IMR-90 (cell line): ENCODE measurements around the gene RUNX1. TPM values are rescaled to one million over a fixed set of nuclear protein-coding genes. Genes with fewer than 3 reads are reported as not detected.

Source experiments
- ATAC-seq: fragments of 200-7000 bp; cut with Tn5 transposase; 2 replicates; pipeline ENCODE4 v1.9.1; 2020; ENCODE audit warnings: low read depth, mild to moderate bottlenecking, moderate library complexity
- BruUV-seq: library from RNA; stranded (reverse); fragments of 400-500 nt; replicated peaks from 2 replicates; lab custom pipeline; 2021; lab: Mats Ljungman, UMichigan
- CTCF ChIA-PET: fragments of 300-600 bp; formaldehyde crosslinking; extraction: SDS; loops from one replicate; lab custom pipeline; 2021; ENCODE audit warnings: antibody characterized with exemption; lab: Yijun Ruan, JAX
- POLR2A ChIA-PET: fragments of 300-600 bp; sonication (Branson Sonifier 250); formaldehyde crosslinking; loops from one replicate; lab custom pipeline; 2022; ENCODE audit warnings: antibody characterized with exemption; ENCODE audit not compliant: unreplicated experiment; lab: Charles Lee
- DNase-seq: peaks from one replicate; pipeline ENCODE4 v3.0.0; 2013
- H2AFZ ChIP-seq: replicated peaks from 2 replicates; pipeline ENCODE3; 2013; ENCODE audit warnings: low read length, mild to moderate bottlenecking; ENCODE audit not compliant: poor library complexity
- H2AK5ac ChIP-seq: 2 replicates; pipeline ENCODE4 v1.6.1; 2013; ENCODE audit warnings: low read depth, low read length, inconsistent platforms
- H2AK9ac ChIP-seq: replicated peaks from 2 replicates; pipeline ENCODE3; 2013; ENCODE audit warnings: mild to moderate bottlenecking, low read depth, low read length, moderate library complexity; ENCODE audit not compliant: poor library complexity
- H2BK120ac ChIP-seq: 2 replicates; pipeline ENCODE4 v1.6.1; 2013; ENCODE audit warnings: low read depth, low read length, inconsistent platforms
- H2BK15ac ChIP-seq: 3 replicates; pipeline ENCODE4 v1.6.1; 2013; ENCODE audit warnings: low read depth, low read length, inconsistent platforms
- H2BK20ac ChIP-seq: 2 replicates; pipeline ENCODE4 v1.6.1; 2013; ENCODE audit warnings: low read depth, mild to moderate bottlenecking, inconsistent platforms, low read length, moderate library complexity
- H2BK5ac ChIP-seq: 2 replicates; pipeline ENCODE4 v1.6.1; 2013; ENCODE audit warnings: mild to moderate bottlenecking, low read depth, low read length, inconsistent platforms; ENCODE audit not compliant: poor library complexity, severe bottlenecking
- H3K14ac ChIP-seq: replicated peaks from 2 replicates; pipeline ENCODE4 v1.6.1; 2013; ENCODE audit warnings: low read depth, low read length, inconsistent platforms
- H3K18ac ChIP-seq: 2 replicates; pipeline ENCODE4 v1.6.1; 2013; ENCODE audit warnings: low read depth, low read length, control low read depth
- H3K23ac ChIP-seq: 2 replicates; pipeline ENCODE4 v1.6.1; 2013; ENCODE audit warnings: low read depth, low read length, inconsistent platforms
- H3K27ac ChIP-seq: 2 replicates; pipeline ENCODE4 v1.5.1; 2013; ENCODE audit warnings: mild to moderate bottlenecking, control low read depth, low read length; ENCODE audit not compliant: insufficient read depth
- H3K27me3 ChIP-seq: 2 replicates; pipeline ENCODE4 v1.6.1; 2013; ENCODE audit warnings: low read length; ENCODE audit not compliant: control insufficient read depth, insufficient read depth
- H3K36me3 ChIP-seq: 2 replicates; pipeline ENCODE4 v1.6.1; 2013; ENCODE audit warnings: low read length, mixed read lengths; ENCODE audit not compliant: control insufficient read depth, insufficient read depth
- H3K4ac ChIP-seq: 2 replicates; pipeline ENCODE4 v1.6.1; 2013; ENCODE audit warnings: low read depth, low read length, inconsistent platforms
- H3K4me1 ChIP-seq: 2 replicates; pipeline ENCODE4 v1.6.1; 2013; ENCODE audit warnings: low read length, mixed read lengths; ENCODE audit not compliant: control insufficient read depth, insufficient read depth
- H3K4me2 ChIP-seq: 2 replicates; pipeline ENCODE4 v1.6.1; 2013; ENCODE audit warnings: low read depth, mild to moderate bottlenecking, control low read depth, low read length, moderate library complexity
- H3K4me3 ChIP-seq: 2 replicates; pipeline ENCODE4 v1.5.1; 2013; ENCODE audit warnings: low read depth, mild to moderate bottlenecking, control low read depth, low read length, moderate library complexity; ENCODE audit not compliant: insufficient read depth
- H3K56ac ChIP-seq: 2 replicates; pipeline ENCODE4 v1.6.1; 2013; ENCODE audit warnings: low read length, inconsistent platforms; ENCODE audit not compliant: insufficient read depth; ENCODE audit errors: extremely low read depth
- H3K79me1 ChIP-seq, 2 experiments: 2 replicates each; pipeline ENCODE4 v1.6.1; 2013; ENCODE audit warnings: low read length in 2 of 2, inconsistent platforms in 1 of 2, low read depth in 1 of 2
- H3K9ac ChIP-seq: 2 replicates; pipeline ENCODE4 v1.6.1; 2013; ENCODE audit warnings: low read depth, low read length, control low read depth
- H3K9me1 ChIP-seq: 2 replicates; pipeline ENCODE4 v1.6.1; 2013; ENCODE audit warnings: low read length, inconsistent platforms; ENCODE audit not compliant: insufficient read depth
- H3K9me3 ChIP-seq: 2 replicates; pipeline ENCODE4 v1.6.1; 2013; ENCODE audit warnings: low read length; ENCODE audit not compliant: control insufficient read depth, insufficient read depth
- H4K20me1 ChIP-seq: 2 replicates; pipeline ENCODE4 v1.6.1; 2013; ENCODE audit warnings: low read length, inconsistent platforms; ENCODE audit not compliant: insufficient read depth
- H4K5ac ChIP-seq: 2 replicates; pipeline ENCODE4 v1.6.1; 2013; ENCODE audit warnings: mild to moderate bottlenecking, low read depth, low read length, control low read depth
- H4K8ac ChIP-seq, 2 experiments: 2 replicates each; pipeline ENCODE4 v1.6.1; 2013; ENCODE audit warnings: low read depth in 2 of 2, low read length in 2 of 2, control low read depth in 1 of 2, inconsistent platforms in 1 of 2
- H4K91ac ChIP-seq: 2 replicates; pipeline ENCODE4 v1.6.1; 2013; ENCODE audit warnings: low read depth, low read length, inconsistent platforms; ENCODE audit not compliant: insufficient read depth
- BHLHE40 ChIP-seq: fragments of 150-350 bp; IDR thresholded peaks from 2 replicates; pipeline ENCODE4 v1.6.1; 2016; ENCODE audit warnings: mild to moderate bottlenecking, low read depth, low read length
- CEBPB ChIP-seq: IDR thresholded peaks from 2 replicates; pipeline ENCODE4 v1.6.1; 2012; ENCODE audit warnings: low read depth, low read length, improper control_type of control experiment
- CHD1 ChIP-seq: IDR thresholded peaks from 2 replicates; pipeline ENCODE4 v1.6.1; 2012; ENCODE audit warnings: low read depth, low read length, improper control_type of control experiment
- FOS ChIP-seq: fragments of 150-350 bp; IDR thresholded peaks from 2 replicates; pipeline ENCODE4 v1.6.1; 2016; ENCODE audit warnings: low read depth, low read length
- MAFK ChIP-seq: IDR thresholded peaks from 2 replicates; pipeline ENCODE4 v1.6.1; 2012; ENCODE audit warnings: low read depth, low read length, improper control_type of control experiment
- MAZ ChIP-seq: IDR thresholded peaks from 2 replicates; pipeline ENCODE4 v1.6.1; 2012; ENCODE audit warnings: low read depth, mild to moderate bottlenecking, low read length, improper control_type of control experiment, moderate library complexity, borderline replicate concordance
- MXI1 ChIP-seq: IDR thresholded peaks from 2 replicates; pipeline ENCODE4 v1.6.1; 2012; ENCODE audit warnings: low read depth, mild to moderate bottlenecking, low read length, moderate library complexity, borderline replicate concordance
- NFE2L2 ChIP-seq: fragments of 150-350 bp; IDR thresholded peaks from 2 replicates; pipeline ENCODE4 v1.6.1; 2016; ENCODE audit warnings: low read depth, mild to moderate bottlenecking, low read length
- RAD21 ChIP-seq: IDR thresholded peaks from 2 replicates; pipeline ENCODE4 v1.6.1; 2012; ENCODE audit warnings: low read length, improper control_type of control experiment
- RCOR1 ChIP-seq: IDR thresholded peaks from 2 replicates; pipeline ENCODE4 v1.6.1; 2012; ENCODE audit warnings: mild to moderate bottlenecking, low read length, improper control_type of control experiment; ENCODE audit not compliant: insufficient replicate concordance
- RFX5 ChIP-seq: IDR thresholded peaks from 2 replicates; pipeline ENCODE4 v1.8.0; 2012; ENCODE audit warnings: low read depth, mild to moderate bottlenecking, low read length, moderate library complexity
- SMC3 ChIP-seq: fragments of 150-350 bp; IDR thresholded peaks from 2 replicates; pipeline ENCODE4 v1.6.1; 2016; ENCODE audit warnings: low read depth, mild to moderate bottlenecking, antibody characterized with exemption, low read length, moderate library complexity
- WGBS, 2 experiments: methylation state at CpG; one replicate each; pipeline versions ENCODE4 v1.1.5 to v1.1.7; 2013; ENCODE audit warnings: missing lambda C conversion rate in 2 of 2; ENCODE audit not compliant: insufficient read length in 1 of 2; ENCODE audit errors: extremely low coverage in 2 of 2; 5-methylcytosine and 5-hydroxymethylcytosine counted together
- dilution Hi-C: fragments of 300-500 bp; cut with HindIII; formaldehyde crosslinking; loops from one replicate; pipeline ENCODE4 v1.14.3; 2018; ENCODE audit warnings: low sequenced_read_pairs; ENCODE audit not compliant: unreplicated experiment
- in situ Hi-C: fragments of 300-500 bp; cut with MboI; formaldehyde crosslinking; loops from 3 replicates; pipeline ENCODE4 v1.14.3; 2019; ENCODE audit warnings: low sequenced_read_pairs, inconsistent platforms, mixed read lengths
- intact Hi-C: fragments of 100-400 bp; cut with micrococcal nuclease; formaldehyde crosslinking; loops from 2 replicates; pipeline ENCODE4 v1.10.0; 2022
- polyA plus RNA-seq, 3 experiments: library from polyadenylated mRNA; depleted of rRNA; stranded (reverse); fragments of >200 nt; gene quantifications; 2 replicates each; pipeline ENCODE4 v1.2.3, GENCODE V29; 2012; ENCODE audit warnings: low replicate concordance in 1 of 3
- total RNA-seq: library from RNA; depleted of rRNA; stranded (reverse); fragments of >200 nt; gene quantifications from 2 replicates; pipeline ENCODE4 v1.2.3, GENCODE V29; 2012
- TF ChIP-seq, protein P1 (sequence below): fragments of 150-350 bp; IDR thresholded peaks from 2 replicates; pipeline ENCODE4 v1.6.1; 2017; ENCODE audit warnings: mild to moderate bottlenecking, antibody characterized with exemption, low read length, low read depth
- TF ChIP-seq, protein P2 (sequence below): conservative IDR thresholded peaks from 2 replicates; pipeline ENCODE4 v1.5.1; 2012; ENCODE audit warnings: mild to moderate bottlenecking, low read depth, low read length, improper control_type of control experiment

Gene RUNX1
- total and polyA plus RNA-seq, 2 of the 4 experiments (the other 2 are of a cell fraction) = 34.5 to 56.5 TPM

DNA sequence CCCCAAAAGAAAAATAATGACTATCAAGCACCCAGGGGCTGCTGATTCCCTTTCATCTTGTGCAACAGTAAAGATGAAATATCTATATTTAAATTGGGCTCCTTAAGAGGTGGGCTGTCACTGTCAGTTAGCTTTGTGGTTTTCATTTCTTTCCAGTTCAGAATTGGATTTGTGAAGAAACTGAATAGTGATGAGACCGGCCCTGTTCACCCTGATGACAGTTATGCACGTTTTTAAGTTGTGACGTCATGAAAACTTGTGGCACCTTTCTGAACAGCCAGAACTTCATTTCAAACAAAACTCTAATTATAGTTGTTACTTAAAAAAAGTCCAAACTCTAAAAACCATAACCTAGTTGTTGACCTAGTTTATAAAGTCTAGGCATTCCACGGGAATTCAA is 125.9 kb downstream of the RUNX1 start:
- Histone ChIP-seq H3K9me3 (no peaks in the 10 kb centered on the region), H4K5ac (no peak overlapping the region), H3K4ac (no peak overlapping the region), H3K36me3 (no peaks in the 10 kb centered on the region), H3K27me3 (no peaks in the 10 kb centered on the region), H4K8ac (no peak overlapping the region), H2AK9ac (no peak overlapping the region), H3K79me1 (no peaks in the 10 kb centered on the region), H3K27ac (no peak overlapping the region), H3K18ac (no peak overlapping the region), H3K9me1 (no peaks in the 10 kb centered on the region), H4K91ac (no peak overlapping the region), H2BK120ac (no peak overlapping the region), H3K4me2 (no peak overlapping the region), H4K20me1 (no peaks in the 10 kb centered on the region), H3K14ac (no peak overlapping the region), H3K23ac (no peak overlapping the region), H3K4me1 (no peaks in the 10 kb centered on the region; the same call in 1 of the 2 replicates), H2BK20ac (no peak overlapping the region), H3K9ac (no peak overlapping the region), H2BK5ac (no peak overlapping the region), H3K4me3 (no peak overlapping the region), H2BK15ac (no peak overlapping the region), H2AFZ (no peak overlapping the region), H2AK5ac (no peak overlapping the region), H3K56ac (no peak overlapping the region)
- ATAC-seq (no peak), DNase-seq (no peak)
- dilution Hi-C loops = no loop called here
- in situ Hi-C loops = no loop called here
- no CpG with 5 or more reads among the region's 4 CpGs for WGBS, 2 experiments
- ChIA-PET CTCF (no interaction called here), POLR2A (interaction anchor here (0.5 kb wide), 1 partner anchor 927 kb away, joined by 3 read pairs; no protein-coding TSS in a partner anchor)
- intact Hi-C loops = no loop called here
- no TSS peak for BruUV-seq
- no peak for TF ChIP-seq RCOR1
- TF ChIP-seq FOS = no peak
- TF ChIP-seq CHD1 = no peak
- no peak for TF ChIP-seq RFX5
- TF ChIP-seq NFE2L2 = no peak
- TF ChIP-seq MAFK = no peak
- TF ChIP-seq BHLHE40 = no peak
- TF ChIP-seq, protein P1, sequence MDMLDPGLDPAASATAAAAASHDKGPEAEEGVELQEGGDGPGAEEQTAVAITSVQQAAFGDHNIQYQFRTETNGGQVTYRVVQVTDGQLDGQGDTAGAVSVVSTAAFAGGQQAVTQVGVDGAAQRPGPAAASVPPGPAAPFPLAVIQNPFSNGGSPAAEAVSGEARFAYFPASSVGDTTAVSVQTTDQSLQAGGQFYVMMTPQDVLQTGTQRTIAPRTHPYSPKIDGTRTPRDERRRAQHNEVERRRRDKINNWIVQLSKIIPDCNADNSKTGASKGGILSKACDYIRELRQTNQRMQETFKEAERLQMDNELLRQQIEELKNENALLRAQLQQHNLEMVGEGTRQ = no peak
- TF ChIP-seq, protein P2, sequence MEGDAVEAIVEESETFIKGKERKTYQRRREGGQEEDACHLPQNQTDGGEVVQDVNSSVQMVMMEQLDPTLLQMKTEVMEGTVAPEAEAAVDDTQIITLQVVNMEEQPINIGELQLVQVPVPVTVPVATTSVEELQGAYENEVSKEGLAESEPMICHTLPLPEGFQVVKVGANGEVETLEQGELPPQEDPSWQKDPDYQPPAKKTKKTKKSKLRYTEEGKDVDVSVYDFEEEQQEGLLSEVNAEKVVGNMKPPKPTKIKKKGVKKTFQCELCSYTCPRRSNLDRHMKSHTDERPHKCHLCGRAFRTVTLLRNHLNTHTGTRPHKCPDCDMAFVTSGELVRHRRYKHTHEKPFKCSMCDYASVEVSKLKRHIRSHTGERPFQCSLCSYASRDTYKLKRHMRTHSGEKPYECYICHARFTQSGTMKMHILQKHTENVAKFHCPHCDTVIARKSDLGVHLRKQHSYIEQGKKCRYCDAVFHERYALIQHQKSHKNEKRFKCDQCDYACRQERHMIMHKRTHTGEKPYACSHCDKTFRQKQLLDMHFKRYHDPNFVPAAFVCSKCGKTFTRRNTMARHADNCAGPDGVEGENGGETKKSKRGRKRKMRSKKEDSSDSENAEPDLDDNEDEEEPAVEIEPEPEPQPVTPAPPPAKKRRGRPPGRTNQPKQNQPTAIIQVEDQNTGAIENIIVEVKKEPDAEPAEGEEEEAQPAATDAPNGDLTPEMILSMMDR = no peak
- no peak for TF ChIP-seq MAZ
- TF ChIP-seq RAD21 = no peak
- no peak for TF ChIP-seq SMC3
- no peak for TF ChIP-seq MXI1
- no peak for TF ChIP-seq CEBPB
